Activated T-cell treated with anti-CD3 and anti-CD28 coated beads, Interleukin-2, amount 50 U/mL, for 48 hours (primary cell): ENCODE data around the gene CYSLTR2.
"Not testable (repeated sequence)": the region's sequence is repeated elsewhere in the genome, so short reads cannot be mapped to it uniquely, and the experiment has no call there.

ENCODE experiments used
- DNase-seq, 2 experiments: peaks; one replicate each; pipeline ENCODE4 v3.0.0-alpha.2; 2020

Gene CYSLTR2

DNA sequence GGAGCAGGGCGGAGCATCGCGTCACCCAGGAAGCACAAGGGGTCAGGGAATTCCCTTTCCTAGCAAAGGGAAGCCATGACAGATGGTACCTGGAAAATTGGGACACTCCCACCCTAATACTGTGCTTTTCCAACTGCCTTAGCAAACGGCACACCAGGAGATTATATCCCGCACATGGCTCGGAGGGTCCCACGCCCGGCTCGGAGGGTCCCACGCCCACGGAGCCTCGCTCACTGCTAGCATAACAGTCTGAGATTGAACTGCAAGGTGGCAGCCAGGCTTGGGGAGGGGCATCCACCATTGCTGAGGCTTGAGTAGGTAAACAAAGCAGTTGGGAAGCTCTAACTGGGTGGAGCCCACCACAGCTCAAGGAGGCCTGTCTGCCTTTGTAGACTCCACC lies 42.9 kb downstream of the CYSLTR2 start:
- not testable (repeated sequence) for DNase-seq

DNA sequence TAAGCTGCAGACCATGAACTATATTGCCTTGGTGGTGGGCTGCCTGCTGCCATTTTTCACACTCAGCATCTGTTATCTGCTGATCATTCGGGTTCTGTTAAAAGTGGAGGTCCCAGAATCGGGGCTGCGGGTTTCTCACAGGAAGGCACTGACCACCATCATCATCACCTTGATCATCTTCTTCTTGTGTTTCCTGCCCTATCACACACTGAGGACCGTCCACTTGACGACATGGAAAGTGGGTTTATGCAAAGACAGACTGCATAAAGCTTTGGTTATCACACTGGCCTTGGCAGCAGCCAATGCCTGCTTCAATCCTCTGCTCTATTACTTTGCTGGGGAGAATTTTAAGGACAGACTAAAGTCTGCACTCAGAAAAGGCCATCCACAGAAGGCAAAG lies 53.7 kb downstream of the CYSLTR2 start:
- no peak for DNase-seq

DNA sequence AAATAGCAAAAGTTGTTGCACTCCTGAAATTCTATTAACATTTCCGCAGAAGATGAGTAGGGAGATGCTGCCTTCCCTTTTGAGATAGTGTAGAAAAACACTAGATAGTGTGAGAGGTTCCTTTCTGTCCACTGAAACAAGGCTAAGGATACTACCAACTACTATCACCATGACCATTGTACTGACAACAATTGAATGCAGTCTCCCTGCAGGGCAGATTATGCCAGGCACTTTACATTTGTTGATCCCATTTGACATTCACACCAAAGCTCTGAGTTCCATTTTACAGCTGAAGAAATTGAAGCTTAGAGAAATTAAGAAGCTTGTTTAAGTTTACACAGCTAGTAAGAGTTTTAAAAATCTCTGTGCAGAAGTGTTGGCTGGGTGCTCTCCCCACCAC lies 55.0 kb downstream of the CYSLTR2 start:
- DNase-seq = no peak

DNA sequence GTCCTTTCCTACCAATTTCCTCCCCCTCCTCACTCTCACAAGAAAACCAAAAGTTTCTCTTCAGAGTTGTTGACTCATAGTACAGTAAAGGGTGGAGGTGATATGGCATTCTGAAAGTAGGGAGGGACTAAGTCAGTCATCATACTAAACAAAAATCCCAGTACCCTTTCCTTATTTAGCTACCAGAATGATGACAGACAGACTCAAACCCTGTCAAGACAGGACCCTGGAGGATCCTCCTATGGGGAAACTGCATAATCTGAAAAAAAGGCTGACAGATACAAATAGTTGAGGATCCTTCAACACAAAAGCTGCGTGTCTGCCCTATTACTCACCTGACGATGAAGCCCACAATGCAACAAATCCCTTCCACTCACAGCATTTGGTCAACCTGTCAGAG lies 55.5 kb downstream of the CYSLTR2 start:
- DNase-seq = no peak

DNA sequence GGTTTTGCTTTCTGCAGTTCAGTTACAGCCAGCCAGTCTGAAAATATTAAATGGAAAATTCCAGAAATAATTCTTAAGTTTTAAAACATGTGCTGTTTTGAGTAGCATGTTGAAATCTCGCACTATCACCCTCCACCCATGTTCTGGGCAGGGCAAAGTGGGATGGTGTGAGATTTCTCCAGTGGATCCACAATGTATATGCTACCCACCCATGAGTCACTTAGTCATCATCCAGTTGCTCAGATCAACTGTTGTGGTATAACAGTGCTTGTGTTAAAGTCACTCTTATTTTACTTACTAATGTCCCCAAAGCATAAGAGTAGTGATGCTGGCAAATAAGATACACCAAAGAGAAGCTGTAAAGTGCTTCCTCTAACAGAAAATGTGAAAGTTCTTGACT lies 56.4 kb downstream of the CYSLTR2 start:
- no peak for DNase-seq

DNA sequence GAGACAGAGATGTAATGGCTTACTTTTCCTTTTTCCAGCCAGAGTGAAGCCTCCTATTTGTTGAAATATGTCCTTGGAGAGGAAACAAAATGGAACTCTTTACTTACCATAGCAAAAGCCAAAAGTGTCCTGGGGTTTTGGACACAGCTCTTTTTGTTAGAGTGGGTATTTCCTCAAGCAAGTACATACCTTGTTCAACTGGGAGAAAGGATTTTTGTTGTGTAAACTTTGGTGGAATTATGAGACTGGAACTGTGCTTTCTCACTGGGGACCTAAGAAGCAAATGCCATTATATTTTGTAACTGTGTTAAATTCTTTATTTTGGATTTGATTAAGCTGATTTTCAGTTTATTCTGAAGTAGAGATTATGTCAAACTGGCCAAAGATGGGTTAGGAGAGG lies 58.4 kb downstream of the CYSLTR2 start:
- DNase-seq = no peak

DNA sequence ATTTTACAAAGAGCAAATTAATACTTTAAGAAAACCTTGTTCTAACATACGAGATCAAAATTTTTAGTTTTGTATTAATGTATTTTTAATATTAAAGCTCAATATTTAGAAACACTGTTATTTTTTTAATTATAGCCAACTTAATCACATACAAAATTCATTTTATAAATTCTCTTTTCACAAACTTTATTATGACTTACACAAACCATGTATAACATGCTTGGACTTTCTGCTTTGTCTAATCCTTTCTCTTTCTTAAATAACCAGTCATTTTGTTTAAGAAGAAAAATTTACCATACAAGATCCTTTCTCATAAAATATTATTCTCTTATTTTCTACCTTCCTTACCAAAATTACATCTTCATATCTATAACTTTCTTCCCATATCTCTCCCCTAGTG lies 62.2 kb downstream of the CYSLTR2 start:
- DNase-seq = no peak

DNA sequence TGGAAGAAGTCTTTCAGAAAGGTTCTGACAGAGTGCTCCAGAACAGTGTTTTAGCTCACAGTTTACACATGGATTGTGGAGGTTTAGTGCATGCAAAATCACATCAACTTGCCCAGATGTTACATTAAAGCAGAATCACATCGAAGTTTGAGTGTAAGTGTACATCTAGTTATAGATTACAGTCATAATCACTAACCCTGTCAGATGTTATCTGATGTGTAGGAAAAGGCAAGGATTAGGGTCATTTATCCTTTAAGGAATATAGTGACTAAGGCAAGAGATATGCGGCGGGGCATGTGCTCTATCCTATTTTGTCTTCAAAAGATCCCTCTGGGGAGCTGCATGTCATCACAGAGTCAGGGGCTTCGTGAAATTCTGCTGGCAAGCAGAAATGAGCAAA lies 66.9 kb downstream of the CYSLTR2 start:
- no peak for DNase-seq

DNA sequence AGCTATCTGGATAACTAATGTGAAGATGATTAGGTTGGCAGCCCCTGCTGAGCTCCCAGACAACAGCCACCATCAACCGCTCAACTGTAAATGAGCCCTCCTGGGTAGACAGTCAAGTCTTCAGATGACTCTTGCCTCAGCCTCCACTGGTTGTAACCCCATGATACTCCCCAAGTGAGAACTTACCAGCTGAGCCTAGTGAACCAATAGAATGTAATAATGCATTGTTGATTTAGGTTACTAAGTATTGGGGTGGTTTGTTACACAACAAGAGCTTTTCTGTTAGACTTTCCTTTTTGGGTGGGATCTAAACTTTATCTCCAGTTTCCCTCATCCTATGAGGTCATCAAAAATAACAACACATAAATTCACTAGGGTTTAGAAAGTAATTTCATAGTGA lies 69.4 kb downstream of the CYSLTR2 start:
- DNase-seq = no peak

DNA sequence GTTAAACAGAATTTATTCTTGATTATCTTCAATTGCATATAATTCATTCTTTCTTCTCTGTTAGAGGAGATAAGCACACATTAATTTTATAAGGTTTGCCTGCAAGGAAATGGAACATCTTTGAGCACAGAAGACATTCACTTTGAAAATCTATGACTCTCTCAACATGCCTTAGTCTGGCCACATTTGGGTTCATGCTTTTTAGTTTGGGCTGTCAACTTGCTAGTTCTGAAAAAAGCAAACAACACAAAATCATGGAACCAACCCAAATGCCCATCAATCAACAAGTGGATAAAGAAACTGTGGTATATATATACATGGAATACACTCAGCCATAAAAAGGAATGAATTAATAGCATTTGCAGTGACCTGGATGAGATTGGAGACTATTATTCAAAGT lies 71.5 kb downstream of the CYSLTR2 start:
- DNase-seq = no peak

DNA sequence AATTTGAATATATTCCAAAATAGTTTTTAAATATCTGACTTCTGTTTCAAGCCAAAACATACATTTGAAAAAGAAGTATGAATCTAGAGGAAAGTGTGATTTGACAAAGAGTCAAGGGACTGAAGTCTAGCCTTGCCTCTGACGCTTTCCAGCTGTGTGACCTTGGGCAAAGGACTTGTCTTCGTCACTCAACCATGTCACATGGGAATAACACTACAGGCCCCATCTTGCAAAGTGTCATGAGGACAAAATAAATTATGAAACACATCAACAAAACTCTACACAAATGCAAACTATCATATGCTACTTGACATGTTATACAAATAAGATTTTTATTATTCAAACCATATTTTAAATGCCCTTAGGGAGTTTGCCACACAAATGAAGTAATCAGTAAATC lies 73.0 kb downstream of the CYSLTR2 start:
- no peak for DNase-seq

DNA sequence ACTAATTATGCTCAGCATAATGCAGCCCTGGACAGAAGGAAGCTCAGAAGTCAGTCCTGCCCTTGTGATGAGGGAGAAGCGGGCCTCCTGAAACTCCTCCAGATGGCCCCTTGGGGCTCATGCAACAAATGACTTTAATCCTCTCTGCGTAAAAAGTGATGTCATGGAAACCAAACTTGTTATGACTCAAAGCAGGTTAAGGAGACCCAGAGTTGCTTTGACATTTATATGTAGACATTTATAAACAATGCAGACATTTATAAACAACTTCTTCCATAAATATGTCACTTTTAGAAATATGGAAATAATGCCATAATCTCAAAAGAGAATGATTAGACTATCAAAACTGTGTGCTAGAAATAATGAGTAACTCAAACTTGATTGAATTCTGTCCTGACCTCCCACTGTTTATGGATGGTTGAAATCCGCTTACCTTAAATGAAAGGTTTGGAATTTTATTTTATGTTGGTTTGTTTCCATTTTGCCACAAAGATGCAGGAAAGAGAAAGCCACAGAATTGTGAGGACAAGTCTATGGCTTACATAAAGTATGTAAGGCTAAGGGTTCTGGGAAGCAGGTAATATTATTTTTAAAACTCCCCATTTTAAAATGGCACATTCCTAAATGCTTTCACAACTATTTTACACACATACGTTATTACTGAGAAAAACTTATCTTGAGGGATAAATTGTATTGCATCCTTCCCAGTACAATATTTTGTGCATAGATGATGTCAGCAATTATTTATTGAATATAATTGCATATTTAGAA lies 73.7 kb downstream of the CYSLTR2 start:
- DNase-seq = no peak

DNA sequence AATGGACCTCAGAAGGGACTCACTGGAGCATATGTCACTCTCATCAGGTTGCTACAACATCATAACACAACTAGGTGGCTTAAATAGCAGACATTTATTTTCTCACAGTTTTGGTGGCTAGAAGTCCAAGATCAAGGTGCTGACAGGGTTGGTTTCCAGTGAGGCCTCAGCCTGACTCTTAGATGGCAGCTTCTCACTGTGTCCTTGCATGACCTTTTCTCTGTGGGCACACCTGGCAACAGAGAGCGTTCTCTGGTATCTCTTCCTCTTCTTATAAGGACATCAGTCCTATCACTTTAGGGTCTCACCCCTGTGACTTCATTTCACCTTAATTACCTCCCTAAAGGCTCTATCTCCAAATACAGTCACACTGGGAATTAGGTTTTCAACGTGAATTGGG lies 74.5 kb downstream of the CYSLTR2 start:
- no peak for DNase-seq

DNA sequence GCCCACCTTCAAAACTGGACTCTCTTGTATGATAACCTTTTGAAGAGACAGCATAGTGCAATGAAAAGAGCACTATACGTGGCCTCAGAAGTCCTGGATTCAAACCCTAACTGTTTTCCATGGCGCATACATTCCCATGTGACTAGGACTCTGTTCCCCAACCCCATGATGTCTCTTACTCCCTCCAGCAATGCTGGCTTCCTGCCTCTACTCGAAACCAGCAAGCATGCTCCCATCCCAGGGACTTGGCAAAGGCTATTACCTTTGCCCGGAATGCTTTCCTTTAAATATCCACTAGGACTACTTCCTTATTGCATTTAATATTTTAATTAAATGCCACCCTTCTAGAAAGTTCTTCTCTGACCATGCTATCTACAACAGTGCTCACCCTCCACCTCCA lies 75.1 kb downstream of the CYSLTR2 start:
- DNase-seq = no peak

DNA sequence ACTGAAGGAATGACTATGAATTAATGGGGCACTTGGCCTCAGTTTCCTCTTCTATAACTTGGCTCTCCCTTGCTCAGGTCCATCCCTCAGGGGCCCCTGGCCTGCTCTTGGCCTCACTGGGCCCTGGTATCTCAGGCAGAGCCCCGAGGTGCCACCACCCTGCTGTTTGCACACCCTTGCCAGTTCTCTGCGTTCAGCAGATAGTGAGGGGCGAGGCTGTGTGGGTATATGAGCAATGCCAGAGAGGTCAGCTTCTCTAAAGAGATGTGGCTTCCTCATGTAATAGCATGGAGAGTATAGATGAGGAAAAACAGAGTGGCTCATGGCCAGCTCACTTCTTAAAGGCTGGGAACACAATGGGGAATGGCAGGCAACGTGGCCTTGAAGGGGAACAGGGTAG lies 76.1 kb downstream of the CYSLTR2 start:
- DNase-seq = no peak

DNA sequence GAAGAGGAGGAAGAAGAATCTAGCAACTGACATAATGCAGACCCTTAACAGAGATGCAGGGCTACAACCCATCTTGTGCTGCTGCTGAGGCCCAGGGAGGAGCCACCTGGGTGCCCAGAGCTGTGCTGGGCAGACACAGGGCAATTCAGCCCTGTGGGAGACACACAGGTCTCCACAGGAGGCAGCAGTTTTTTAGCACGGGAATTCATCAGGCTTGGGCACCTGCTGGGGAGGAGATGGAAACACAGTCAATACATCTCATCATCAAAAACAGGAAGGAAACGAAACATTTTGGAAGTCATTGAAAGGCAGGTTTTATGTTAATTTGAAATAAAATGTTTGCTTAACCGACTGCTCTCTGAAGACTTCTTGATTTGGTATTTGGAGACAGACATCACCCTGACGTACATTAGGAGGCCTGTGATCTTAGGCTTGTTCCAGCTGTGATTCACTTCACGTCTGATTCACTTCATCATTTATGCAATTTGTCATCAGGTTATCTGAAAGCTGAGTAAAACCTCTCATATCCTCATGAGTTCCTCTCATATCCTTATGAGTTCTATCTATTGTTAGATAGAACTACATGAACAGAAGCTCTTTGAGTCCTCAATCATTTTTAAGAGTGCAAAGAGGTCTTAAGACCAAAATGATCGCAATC lies 77.4 kb downstream of the CYSLTR2 start:
- no peak for DNase-seq

DNA sequence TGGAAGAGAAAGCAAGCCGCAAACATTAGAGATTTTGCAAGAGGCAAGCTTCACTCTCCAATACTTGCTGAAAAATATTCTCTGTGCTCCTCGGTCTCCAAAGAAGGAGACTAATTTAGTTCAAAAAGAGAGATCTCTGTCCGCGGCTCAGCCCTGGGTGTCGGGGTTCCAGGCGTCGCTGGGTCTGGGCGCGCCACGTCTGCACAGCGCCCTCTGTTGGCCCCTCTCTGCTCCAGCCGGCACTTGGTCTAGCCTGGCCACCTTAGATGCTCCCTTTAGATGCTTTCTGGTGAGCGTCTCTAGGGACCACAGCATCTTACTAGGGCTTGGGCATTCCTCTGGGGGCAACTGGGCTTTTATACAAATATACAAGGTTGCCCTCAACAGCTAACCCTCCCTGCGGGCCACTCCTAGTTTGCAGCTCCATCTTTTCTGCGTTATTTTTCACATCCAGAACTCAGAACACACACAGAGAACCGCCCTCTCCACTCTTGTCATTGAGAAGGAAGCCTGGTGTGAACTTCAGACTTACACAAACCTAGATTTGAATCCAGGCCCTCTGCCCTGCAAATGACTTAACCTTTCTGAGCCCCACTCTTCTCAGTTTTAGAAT lies 78.3 kb downstream of the CYSLTR2 start:
- DNase-seq = peak; percentile 69 to 75

DNA sequence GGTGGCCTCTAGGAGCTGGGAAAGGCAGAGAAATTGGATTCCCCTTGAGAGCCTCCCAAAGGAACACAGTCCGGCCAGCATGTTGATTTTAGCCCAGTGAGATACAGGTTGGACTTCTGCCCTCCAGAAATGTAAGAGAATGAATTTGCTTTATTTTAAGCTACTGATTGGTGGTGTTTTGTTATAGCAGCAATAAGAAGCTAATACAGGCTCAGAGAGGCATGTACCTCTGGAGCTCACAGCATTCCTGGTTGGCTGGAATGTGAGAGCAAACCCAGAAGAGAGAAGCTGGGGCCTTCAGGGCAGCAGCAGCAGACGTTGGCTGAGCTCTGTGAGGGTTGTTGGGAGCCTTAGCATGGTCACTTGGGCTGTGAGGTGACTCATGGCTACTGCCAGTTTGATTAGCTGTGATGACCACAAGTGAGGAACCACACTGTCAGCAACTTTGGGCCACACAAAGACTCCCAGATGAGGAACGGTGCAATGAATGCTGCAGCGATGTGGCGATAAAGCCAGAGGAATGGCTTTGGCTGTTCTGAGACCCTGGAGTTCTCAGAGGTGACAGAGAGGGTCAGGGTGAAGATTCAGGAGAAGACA lies 80.1 kb downstream of the CYSLTR2 start:
- no peak for DNase-seq

DNA sequence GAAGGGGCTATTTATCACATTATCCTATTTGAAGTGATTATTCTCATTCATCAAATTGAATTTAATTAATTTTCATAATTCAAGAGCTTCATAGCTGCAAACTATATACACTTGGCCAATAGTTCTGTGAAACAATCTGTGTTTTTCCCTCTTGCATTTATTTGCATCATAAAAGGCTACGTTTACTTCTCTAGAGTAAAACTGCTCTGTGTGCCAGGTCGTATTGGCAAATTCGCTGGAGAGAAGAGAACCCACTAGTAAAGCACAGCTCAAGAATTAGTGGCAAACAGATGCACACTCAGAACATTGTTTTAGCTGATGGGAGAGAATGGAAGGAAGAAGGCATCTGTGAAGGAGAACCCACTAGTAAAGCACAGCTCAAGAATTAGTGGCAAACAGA lies 81.8 kb downstream of the CYSLTR2 start:
- no peak for DNase-seq

DNA sequence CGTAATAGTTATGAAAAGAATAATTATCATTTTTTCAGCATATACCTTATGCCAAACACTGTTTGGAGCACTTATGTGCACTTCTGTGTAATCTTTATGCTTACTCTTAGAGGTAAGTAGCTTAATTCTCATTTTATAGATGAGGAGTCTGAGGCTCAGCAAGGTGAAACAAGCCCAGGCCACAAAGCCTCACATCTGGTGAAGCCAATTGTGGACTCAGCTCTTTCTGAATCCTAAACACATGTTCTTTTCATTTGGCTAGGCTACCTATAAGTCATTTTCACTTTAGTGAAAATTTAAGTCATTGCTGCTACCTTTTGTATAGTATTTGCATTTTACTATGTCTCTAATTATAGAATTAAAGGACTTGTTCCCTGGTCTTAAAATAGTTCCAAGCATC lies 84.0 kb downstream of the CYSLTR2 start:
- no peak for DNase-seq

DNA sequence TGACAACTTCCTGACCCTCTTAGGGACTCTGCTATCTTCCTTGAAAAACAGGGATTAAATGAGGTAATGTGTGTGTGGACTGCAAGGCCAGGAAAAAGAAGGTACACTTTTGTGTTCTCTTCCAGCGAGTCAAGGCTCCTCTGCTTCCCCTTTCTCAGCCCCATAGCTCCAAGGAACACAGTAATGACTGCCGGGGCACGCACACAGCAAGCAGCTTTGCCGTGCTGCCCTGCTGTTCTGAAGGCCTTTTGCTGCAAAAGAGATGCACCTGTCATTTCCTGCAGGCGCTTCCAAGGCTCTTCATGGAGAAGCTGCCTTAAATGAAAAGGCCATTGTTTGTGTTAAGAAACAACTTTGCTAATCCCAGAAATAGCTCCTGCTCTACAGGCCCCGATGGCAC lies 84.6 kb downstream of the CYSLTR2 start:
- no peak for DNase-seq

DNA sequence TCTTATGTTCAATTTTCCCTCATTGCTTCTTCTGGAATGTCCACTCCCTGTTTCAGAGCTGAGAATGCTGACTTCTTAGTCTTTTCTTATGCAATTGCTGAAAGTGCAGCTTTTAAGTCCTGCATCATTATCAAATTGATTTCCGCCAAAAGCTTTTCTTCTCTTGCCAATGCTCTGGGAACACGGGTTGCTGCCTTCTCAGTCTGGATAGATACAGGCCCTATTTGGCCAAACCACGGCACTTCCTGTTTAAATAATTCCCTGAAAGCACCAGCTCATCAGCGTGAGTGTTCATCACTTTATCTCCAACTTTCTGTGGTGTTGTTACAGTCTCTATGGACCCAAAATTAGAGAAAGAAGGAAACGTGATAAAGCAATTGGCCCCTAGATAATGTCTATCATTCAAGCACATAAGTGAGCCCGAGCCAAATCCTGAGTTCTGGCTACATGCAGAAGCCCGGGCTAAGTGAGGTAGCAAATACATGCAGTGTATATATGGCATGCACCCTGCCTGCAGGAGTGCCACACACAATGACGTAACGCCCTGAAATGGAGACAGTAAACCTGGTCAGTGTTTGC lies 85.7 kb downstream of the CYSLTR2 start:
- no peak for DNase-seq

DNA sequence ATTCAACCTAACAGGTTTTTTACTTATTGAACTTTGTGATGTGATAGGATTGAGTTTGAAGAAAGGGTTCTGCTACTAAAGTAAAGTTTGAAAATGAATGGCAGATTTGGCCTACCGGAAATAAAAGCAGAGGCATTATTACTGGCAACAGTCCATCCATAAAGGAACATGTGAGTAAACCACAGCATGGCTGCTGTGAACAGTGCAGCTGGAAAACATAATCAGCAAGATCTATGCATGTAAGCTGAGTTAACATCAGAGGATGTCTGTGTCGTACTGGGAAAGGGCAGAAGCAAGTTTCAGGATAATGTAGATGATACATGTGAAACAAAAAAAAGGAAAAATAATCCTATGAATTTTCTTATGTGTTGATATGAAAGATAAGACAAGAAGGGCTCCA lies 87.6 kb downstream of the CYSLTR2 start:
- no peak for DNase-seq

DNA sequence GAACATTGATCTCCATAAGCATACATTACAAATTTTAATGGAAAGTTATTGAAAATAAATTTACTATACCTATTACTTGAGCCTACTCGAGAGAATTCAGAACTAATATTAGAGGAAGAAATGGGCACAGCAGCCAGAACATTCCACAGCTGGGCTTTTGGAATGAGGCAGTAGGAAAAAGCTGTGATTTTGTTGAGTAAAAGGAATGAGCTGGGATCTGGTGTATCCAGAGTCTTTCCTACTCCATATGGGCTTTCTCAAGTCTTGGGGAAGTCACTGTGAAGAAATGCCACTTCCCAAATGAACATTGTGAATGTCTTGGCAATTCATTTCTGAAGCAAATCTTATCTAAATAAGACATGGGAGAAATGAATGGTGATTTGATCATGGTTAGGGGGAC lies 93.1 kb downstream of the CYSLTR2 start:
- no peak for DNase-seq
